HG03196 (cell line): Measurements from ENCODE around the gene UTRN.

Experiments
- ATAC-seq: cut with Tn5 transposase; IDR thresholded peaks from one replicate; pipeline ENCODE4 v1.9.1; 2021; ENCODE audit not compliant: unreplicated experiment

Gene UTRN

DNA sequence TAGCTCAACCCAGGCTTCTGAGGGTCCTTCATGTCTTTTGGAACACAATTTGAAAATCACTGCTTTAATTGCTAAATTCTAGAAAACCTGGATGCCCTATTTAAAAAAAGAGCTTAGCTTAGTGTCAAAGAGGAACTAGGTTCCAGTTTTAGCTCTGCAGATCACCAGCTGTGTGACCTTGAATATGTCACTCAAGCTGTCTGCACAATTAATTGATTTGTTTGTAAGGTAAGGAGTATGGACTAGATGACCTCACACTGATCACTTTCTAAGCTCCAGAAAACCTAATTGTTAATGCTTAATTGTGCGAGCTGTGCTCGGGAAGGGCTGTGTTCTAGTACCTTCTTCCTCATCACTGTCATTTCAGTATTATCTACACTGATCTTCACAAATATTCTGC, 26.2 kb downstream of the UTRN start:
- no peak for ATAC-seq

DNA sequence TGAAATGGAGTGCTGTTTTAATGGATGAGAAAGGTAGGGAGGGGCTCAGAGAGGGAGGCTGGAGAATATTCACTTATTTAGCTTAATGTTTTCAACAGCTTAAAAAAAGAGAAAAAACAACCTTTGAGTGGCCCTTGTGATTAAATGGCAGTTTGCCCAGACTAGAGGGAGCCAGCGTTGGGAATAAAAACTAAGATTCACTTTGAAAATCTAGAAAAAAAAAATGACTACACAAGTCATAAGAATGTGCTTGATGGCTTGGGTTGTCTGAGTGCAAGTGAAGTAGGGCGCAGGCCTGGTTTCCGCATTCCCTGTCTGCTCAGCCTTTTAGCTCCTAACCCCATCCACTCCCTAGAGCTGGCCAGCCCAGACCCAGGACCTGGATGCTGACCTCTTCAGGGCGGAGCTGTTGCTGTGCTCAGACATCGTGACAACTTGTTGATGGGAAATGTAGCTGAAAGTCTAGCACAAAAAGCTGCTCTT, 28.9 kb downstream of the UTRN start:
- ATAC-seq, result no peak

DNA sequence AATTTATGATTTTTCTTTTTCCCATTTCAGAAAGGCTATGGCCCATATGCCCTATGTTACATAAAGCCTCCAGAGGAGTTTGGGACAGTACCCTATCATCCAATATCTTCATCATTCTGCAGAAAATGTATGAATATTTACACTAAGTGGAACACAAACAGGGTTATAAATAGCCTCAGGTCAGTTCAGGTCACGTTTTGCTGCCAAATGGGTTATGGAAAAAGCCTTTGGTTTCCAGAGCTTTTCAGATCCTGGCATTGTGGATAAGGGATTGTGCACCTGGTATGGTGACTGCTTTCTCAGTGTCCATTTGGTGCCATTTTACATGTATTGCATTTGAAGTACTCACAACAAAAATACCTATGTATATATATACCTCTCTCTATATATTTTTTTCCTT, 29.4 kb downstream of the UTRN start:
- ATAC-seq, result no peak

DNA sequence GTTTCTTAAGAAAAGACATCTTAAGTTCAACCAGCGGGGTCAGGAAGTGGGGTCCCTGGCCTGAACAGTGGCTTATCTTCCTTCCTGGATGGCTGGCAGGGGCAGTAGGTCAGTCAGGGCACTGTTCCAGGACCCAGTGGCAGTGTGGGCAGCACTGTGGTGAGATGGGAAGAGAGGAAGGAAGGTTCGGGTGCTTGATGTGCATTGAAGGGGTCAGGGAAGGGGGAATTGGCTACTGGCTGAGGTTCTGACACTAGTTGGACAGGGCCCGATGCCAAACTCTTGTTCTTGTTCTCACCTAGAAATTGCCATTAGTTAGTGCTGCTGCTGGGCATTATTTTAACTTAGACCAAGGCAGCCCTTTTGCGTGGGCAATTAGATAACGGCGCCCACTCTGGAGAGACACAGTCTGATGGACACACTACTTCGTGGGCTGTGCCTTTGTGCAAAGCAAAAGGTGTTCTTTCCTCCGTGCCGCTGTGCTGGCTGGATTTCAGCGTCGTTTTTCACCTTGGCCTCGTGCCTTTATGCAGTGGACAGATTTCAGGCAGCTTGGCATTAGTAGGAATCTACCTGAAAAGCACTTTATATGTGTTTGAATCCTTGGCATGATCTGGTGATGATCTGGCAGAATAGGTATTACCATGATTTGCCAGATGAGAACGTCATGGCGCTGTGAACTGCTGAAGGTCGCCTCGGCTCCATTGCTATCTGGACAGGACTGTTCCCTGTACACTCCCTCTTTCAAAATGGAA, 30.3 kb downstream of the UTRN start:
- ATAC-seq, result no peak

DNA sequence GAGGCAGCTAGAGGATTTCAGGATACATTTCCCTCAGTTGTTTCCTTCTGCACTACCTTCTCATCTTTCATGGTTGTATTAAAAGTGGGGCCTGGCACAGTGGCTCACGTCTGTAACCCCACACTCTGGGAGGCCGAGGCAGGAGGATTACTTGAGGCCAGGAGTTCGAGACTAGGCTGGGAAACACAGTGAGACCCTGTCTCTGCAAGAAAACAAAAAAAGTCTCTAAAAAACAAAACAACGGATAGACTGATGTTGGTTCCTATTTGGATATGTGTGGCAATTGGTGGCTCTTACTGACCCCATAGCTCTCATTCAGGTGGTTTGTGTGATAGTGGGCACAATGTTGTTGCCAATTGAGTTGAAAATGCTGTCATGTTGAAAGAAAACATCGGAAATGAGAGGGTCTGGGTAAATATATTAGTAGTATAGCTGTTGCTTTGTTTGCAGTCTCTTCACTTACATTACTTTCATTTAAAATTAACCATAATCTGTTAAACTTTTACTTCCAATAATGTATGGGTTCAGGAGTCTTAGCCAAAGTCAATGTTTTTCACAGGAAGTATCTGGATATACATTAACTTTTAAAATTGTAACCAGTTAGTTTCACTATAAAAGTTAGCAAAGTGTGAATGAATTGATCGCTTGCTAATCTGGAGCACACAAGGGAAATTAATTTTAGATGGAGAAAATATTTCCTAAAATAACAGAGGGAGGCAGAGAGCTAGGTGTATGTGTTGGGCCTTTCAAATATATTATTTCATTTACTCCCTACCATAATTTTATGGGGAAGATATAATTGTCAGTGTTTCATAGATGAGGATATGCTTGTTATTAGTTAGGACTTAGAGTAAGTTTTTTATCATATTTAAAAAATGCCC, 31.1 kb downstream of the UTRN start:
- peak; percentile 81 for ATAC-seq

DNA sequence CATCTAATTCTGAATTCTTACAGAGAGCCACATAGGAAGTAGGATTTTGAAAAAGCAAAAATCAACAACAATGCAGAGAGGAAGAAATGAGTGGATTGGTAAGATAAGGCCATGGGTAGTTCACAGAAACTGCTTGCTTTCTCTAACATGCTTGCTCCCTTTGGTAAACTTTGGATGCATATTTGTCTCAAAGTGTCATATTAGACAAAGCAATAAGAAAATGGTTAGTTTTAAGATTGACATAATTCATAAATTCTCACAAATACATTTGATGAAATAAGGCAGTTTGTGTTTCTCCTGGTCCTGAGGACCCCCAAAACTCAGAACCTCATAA, 31.7 kb downstream of the UTRN start:
- no peak for ATAC-seq

DNA sequence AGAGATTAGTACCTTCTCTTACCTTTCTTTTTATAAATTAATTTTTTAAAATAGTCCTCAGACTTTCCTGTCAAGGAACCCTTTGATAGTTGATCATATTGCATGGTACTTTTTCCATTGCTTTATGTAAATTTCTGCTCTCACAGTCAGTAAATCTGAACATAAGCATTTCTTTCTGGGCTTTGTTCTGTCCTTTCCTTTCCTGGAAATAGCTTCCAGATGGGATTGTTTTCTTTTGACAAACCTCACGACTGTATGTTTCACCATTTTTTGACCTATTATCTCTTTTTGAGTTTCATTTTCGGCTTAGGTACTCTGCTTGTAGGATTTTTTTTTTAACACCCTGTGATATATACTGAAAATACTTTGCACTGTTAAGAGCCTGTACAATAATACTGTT, 32.6 kb downstream of the UTRN start:
- ATAC-seq, result no peak

DNA sequence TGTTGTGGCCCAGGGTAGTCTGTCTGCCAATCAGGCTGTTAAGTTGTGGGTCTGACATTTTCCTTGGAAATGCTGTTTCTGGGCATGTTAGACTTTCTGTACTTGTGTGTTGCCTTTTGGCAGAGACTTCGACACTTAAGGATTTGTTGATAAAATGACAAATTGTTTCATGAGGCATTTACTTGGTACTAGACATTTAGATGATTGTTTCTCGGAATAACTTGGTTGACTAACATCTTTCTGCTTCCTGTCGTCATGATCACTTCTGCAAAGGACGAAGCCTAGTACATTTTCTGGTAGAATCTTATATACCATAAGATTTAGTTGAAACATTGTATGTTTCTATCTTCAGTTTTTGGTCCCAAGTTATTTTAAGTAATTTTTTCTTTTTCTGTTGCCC, 34.1 kb downstream of the UTRN start:
- no peak for ATAC-seq

DNA sequence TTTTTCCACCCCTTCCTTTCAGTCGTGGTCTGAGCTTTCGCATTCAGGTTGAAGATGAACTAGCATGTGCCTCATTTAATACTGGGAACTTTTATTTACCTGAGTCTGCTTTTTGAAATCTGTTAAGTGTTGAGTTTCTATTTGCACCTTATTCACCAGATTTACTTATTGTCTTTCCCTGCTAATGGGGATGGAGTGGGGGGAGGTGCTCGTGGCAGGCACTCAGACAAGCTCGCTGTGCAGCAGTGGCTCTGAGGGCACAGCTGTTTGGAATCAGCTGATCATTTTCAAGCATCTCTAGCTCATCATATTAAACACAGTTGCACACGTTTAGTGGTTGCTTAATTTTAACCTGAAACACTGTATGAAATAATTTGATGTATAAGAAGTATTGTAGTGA, 35.6 kb downstream of the UTRN start:
- ATAC-seq, result no peak

DNA sequence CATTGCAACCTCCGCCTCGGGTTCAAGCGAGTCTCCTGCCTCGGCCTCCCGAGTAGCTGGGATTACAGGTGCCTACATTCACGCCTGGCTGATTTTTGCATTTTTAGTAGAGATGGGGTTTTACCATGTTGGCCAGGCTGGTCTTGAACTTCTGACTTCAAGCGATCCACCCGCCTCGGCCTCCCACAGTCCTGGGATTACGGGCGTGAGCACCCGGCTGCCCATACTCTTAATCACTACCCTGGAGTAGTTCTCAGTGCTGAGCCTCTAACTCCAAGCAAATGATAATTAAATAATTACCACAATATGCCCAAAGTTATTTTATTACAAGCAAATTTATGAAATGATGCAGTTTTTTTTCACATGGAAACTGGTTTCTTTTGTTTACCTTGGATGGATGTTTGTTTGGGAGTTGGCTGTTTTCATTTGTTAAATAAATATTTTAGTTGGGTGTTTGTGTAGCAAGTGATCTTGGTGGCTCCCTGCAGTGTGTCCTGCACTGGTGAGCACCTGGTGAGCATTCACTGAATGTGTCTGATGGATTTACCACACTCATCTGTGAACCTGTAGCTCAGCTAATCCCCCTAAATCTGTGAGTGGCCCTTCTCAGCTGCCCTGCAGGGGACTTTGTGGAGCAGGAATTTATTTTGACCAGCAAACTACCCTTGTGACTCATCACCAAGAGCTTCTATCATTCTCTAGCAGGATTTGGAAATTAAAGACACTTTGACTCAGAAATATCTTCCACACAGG, 36.9 kb downstream of the UTRN start:
- ATAC-seq, result no peak

DNA sequence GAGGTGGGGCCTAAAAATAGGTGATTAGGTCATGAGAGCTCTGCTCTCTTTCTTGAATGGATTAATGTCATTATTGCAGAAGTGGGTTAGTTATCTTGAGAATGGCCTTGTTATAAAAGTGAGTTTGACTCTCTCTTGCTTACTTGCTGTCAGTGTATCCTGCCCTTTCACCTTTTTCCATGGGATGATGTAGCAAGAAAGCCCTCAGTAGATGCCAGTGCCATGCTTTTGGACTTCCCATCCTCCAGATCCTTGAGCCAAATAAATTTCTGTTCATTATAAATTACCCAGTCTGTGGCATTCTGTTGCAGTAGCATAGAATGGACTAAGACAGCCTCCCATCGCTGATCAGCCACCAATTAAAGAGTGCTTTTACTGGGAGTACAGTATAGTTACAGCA, 40.1 kb downstream of the UTRN start:
- ATAC-seq, result no peak

DNA sequence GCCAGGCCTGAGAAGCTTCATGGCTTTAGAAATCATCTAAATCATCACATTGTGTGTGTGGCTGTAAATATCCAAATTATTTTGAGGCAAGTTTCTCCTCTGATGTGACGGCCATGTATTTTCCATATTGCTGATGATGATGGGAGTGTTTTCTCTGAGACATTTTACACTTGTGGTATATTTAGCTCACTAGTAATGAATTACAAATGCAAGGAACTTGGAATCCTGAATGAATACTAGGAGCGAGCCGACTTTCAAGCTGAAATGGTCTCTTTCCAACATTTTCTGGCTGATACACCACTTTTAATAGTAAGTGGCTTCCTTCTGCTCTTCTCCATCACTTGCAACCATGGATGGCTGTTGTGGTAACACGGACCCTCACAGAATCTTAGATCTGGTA, 41.3 kb downstream of the UTRN start:
- ATAC-seq, result no peak

DNA sequence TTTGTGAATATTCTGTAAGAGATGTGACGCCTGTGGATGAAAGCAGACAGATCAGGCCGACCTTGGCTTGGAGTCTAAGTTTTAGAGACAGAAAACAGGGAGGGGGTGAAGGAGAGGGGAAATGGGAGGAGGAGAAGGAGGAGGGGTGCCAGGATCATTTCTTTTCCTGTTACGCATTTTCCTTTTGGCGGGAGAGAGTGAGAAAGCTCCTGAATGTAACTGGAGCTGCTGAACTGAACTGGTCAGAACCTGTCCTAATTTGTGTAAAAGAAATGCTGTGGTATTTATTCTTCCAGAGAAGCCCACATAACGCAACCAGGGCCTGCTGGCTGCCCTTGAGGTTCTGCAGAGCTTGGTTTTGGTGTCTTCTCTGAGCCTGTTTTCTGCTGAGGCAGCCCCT, 41.9 kb downstream of the UTRN start:
- no peak for ATAC-seq

DNA sequence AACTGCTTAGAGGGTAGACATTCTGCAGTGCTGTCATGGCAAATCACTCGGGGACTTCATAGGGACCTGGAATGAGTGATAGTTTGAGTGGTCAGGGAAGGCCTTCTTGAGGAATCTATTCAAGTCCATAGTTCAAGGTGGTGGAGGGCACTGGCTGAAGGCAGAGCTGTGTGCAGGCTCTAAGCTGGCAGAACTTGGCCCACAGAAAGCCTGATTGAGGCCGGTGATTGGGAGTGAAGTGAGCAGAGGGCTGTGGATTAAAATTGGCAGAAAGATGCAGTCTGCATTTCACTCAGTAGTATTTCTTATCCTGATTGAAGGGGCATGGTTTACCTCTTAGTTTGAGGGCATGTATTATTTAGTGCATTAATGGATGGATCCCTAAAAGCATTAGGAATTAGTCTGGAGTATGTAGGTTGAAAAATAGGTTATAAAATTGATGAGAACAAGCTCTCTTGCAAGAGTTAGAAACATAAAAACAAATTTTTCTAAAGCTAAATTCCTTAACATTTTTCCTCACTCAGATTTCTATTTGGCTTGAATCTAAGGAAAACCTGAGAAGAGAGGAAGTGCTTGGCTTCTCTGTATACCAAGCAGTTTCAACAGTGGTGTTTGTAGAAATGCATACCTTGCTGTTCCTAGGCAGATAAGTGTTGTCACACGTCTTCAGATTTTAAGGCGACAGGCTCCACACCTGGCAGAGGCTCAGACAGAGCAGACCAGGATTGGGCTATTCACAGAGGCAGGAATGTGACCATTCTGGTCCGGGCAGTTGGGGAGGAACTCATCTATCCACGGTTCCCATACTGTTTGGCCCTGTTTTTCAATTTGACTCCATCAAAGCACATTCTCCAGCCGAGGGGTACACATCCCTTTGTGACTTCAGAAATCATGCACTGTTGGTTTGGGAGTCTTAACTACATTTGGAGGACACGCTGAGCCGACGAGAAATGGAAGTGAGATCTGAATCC, 45.2 kb downstream of the UTRN start:
- no peak for ATAC-seq

DNA sequence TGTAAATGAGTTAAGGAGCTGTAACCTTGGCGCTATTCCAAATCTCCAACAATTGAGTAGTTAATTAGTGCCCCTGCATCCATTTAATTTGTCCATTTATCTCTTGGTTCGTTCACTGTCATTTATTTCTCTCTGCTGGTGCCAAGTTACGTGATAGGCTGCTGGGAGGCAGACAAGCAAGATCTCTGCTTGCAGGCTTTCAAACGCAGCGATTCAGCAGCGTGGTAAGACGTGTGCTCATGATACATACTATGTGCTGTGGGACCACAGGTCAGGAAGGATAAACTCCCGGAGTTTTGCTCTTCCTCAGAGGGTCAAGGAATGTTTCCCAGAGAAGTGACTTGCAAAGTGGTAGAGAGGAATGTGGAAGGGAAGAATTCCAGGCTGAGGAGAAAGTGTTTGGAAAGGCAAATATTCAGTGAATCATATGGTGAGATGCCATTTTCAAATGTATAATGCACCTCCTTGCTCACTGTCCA, 46.4 kb downstream of the UTRN start:
- no peak for ATAC-seq

DNA sequence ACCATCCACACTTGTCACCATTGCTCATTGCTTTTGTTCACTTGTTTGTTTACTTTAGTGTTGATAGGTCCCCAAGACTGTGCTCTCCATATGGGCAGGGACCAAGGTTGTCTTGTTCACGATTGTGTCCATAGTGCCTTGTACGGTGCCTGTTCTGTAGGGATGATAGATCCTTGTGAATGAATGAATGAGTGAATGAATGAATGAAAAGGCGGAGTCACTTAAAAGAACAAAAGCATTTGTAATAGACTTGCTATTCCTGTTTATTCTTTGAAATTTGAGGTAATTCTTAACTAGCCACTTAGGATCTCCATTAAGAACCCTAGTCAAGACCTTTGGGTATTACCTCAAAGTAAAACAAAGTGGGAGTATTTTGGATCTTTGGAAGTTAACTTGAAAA, 47.0 kb downstream of the UTRN start:
- no peak for ATAC-seq

DNA sequence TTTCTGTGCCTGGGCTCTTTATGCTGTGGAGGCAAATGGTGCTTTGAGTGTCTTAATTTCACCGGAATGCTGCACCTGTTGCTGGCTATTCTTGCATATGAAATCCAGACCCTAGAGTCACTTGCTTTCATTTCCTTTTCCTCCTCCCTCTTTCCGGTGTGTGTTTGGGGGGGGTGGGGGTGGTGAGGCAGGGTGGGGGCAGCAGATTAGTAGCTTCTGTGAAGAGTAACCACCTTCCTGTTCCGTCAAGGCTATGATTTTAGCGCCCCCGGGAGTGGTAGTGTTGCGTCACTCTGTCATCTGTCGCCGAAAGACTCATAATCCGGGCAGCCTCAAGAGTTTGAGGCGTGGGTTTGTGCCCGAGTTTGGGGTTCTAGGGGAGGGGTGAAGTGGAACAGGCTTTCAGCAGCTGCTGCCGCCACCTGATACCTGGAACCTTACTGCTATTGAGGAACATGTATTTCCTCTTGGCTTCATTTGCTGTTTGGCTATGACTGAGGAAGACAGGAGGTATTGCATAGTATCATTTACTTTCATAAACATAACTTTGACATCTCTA, 49.1 kb downstream of the UTRN start:
- peak; percentile 72 for ATAC-seq
